ENCODE data around the gene KRTAP12-1. TPM values are rescaled to one million over a fixed set of nuclear protein-coding genes. Genes with fewer than 3 reads are reported as not detected.

Gene KRTAP12-1
- total and polyA plus RNA-seq, 2 donors (not counting 1 experiment from before 2014, with no cell fraction given) = not detected

GRCh38 chr21:44699502-44700001 lies 17.6 kb upstream of the KRTAP12-1 start:
- WGBS (ENCODE audit: insufficient coverage) = 54% methylated on average over 17 of the region's 17 CpGs
- Histone ChIP-seq H3K79me2 (ENCODE audit: control insufficient read depth, insufficient read depth, low read length) (no peaks in the 10 kb centered on the region), H3K27me3 (replicated peaks in 1 of 4; ENCODE audit: control extremely low read depth in 1 of 4, control insufficient read depth in 3 of 4, insufficient read depth in 4 of 4, low read length in 3 of 4) (peaks cover 0 to 54% (median 17%) of the 10 kb centered on the region in 4 experiments), H3K36me3 (replicated peaks in 1 of 2; ENCODE audit: control extremely low read depth in 1 of 2, control insufficient read depth in 1 of 2, extremely low read depth in 1 of 2, insufficient read depth in 2 of 2, low read length in 1 of 2) (no peaks in the 10 kb centered on the region), H3K4me2 (replicated peaks; ENCODE audit: low read depth, low read length, poor library complexity, severe bottlenecking) (no peak overlapping the region), H3K4me3 (ENCODE audit: control extremely low read depth in 1 of 5, extremely low read depth in 1 of 5, insufficient read depth in 1 of 5, low read depth in 2 of 5, low read length in 4 of 5) (no peak overlapping the region), H3K9ac (ENCODE audit: low read length) (no peak overlapping the region), H3K9me3 (ENCODE audit: control extremely low read depth in 1 of 3, control insufficient read depth in 2 of 3, insufficient read depth in 1 of 3, low read length in 2 of 3) (peaks cover 0 to 23% (median 0%) of the 10 kb centered on the region in 3 donors), H2AFZ (ENCODE audit: insufficient read depth, low read depth, low read length, poor library complexity, severe bottlenecking) (no peak overlapping the region), H3K4me1 (ENCODE audit: control insufficient read depth in 2 of 2, insufficient read depth in 2 of 2, low read length in 2 of 2) (no peaks in the 10 kb centered on the region), H3K27ac (ENCODE audit: low read length in 2 of 2) (no peak overlapping the region), H4K20me1 (ENCODE audit: control insufficient read depth, insufficient read depth, low read length, poor library complexity, severe bottlenecking) (no peaks in the 10 kb centered on the region)
- H3K27ac Mint-ChIP-seq = no peak overlapping the region
- CTCF ChIA-PET = no interaction called here
- no peak overlapping the region for H3K4me3 Mint-ChIP-seq
- DNase-seq (no peak), ATAC-seq (ENCODE audit: low read depth) (no peak)
- intact Hi-C loops (cut with micrococcal nuclease) = no loop called here
- no peaks in the 10 kb centered on the region for H3K4me1 Mint-ChIP-seq
- peaks cover 58% of the 10 kb centered on the region for H3K27me3 Mint-ChIP-seq
- H3K9me3 Mint-ChIP-seq (ENCODE audit: insufficient read depth) = no peaks in the 10 kb centered on the region
- TF ChIP-seq CTCF (IDR thresholded peaks at IDR 0.05) (no peak), EZH2 (IDR thresholded peaks at IDR 0.05; ENCODE audit: borderline replicate concordance, insufficient read depth, low read depth, low read length, poor library complexity, severe bottlenecking) (no peak)
- POLR2A ChIA-PET = no interaction called here

DNA sequence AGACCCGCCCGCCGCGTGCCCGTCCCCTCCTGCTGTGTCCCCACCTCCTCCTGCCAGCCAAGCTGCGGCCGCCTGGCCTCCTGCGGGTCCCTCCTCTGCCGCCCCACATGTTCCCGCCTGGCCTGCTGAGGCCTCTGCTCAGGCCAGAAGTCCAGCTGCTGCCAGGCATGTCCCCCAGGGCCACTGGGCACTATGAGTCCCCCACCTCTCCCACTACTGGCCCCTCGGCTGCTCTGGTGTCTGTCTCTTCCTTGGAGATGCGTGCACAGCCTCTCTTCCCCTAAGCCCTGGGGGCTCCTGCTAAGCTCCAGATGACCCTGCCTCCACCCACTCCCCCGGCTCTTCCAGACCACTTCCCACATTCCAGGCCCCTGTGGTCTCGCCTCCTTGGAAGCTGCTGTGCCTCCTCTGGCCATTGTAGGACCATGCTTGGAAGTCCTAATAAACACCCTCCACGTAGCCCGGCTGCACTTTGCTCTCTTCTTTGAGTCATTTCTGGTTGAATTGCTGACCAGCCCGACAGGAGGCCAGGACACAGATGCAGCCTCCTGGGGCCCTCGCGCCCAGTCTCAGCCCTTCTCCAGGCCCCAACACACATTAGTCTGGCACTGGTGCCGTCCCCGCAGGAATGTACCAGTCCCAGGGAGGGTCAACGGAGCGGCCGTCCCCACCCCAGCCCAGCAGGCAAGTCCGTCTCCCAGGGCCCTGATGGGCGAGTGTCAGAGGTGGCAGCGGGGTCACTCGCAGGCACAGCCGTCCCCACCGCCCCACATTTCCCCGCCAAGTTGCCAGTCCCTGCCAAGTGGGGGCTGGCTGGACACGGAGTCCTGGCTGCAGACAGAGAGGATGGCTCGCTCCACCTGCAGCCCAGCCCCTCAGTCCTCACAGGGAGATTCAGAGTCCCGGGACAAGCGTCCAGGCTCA lies 16.1 kb upstream of the KRTAP12-1 start:
- DNase-seq = no peak
- WGBS (ENCODE audit: insufficient coverage) = 42% methylated on average over 33 of the region's 35 CpGs

More for the DNA sequence above, 16.1 kb upstream of the KRTAP12-1 start:
- no peak overlapping the region for H3K4me3 Mint-ChIP-seq
- Histone ChIP-seq H3K4me2 (replicated peaks; ENCODE audit: low read depth, low read length, poor library complexity, severe bottlenecking) (no peak overlapping the region), H3K27me3 (replicated peaks in 1 of 4; ENCODE audit: control extremely low read depth in 1 of 4, control insufficient read depth in 3 of 4, insufficient read depth in 4 of 4, low read length in 3 of 4) (peaks cover 0 to 39% (median 10%) of the 10 kb centered on the region in 4 experiments), H4K20me1 (ENCODE audit: control insufficient read depth, insufficient read depth, low read length, poor library complexity, severe bottlenecking) (no peaks in the 10 kb centered on the region), H3K9me3 (ENCODE audit: control extremely low read depth in 1 of 3, control insufficient read depth in 2 of 3, insufficient read depth in 1 of 3, low read length in 2 of 3) (peaks cover 1 to 10% (median 6%) of the 10 kb centered on the region in 3 donors), H3K36me3 (replicated peaks in 1 of 2; ENCODE audit: control extremely low read depth in 1 of 2, control insufficient read depth in 1 of 2, extremely low read depth in 1 of 2, insufficient read depth in 2 of 2, low read length in 1 of 2) (no peaks in the 10 kb centered on the region), H3K27ac (ENCODE audit: low read length in 2 of 2) (no peak overlapping the region), H3K4me3 (ENCODE audit: control extremely low read depth in 1 of 5, extremely low read depth in 1 of 5, insufficient read depth in 1 of 5, low read depth in 2 of 5, low read length in 4 of 5) (no peak overlapping the region), H3K4me1 (ENCODE audit: control insufficient read depth in 2 of 2, insufficient read depth in 2 of 2, low read length in 2 of 2) (no peaks in the 10 kb centered on the region), H2AFZ (ENCODE audit: insufficient read depth, low read depth, low read length, poor library complexity, severe bottlenecking) (no peak overlapping the region), H3K79me2 (ENCODE audit: control insufficient read depth, insufficient read depth, low read length) (no peaks in the 10 kb centered on the region), H3K9ac (ENCODE audit: low read length) (no peak overlapping the region)
- POLR2A ChIA-PET = no interaction called here
- peaks cover 4% of the 10 kb centered on the region for H3K9me3 Mint-ChIP-seq (ENCODE audit: insufficient read depth)
- H3K27ac Mint-ChIP-seq = no peak overlapping the region
- intact Hi-C loops (cut with micrococcal nuclease) = no loop called here
- CTCF ChIA-PET = no interaction called here
- ATAC-seq (ENCODE audit: low read depth) = no peak
- peaks cover 59% of the 10 kb centered on the region for H3K27me3 Mint-ChIP-seq
- no peaks in the 10 kb centered on the region for H3K4me1 Mint-ChIP-seq
- TF ChIP-seq CTCF (IDR thresholded peaks at IDR 0.05) (no peak), EZH2 (IDR thresholded peaks at IDR 0.05; ENCODE audit: borderline replicate concordance, insufficient read depth, low read depth, low read length, poor library complexity, severe bottlenecking) (no peak)
